Natural killer cell (primary cell): ENCODE measurements around the gene POLR2F. TPM values are rescaled to one million over a fixed set of nuclear protein-coding genes. Genes with fewer than 3 reads are reported as not detected.

Source experiments
- ATAC-seq, 3 donors: fragments of 150-1000 bp in 2 of 3; fragments of 200-7000 bp in 1 of 3; cut with Tn5 transposase; 1 replicate in 1 of 3; 2 replicates in 2 of 3; pipeline ENCODE4 v1.10.0; 2021; ENCODE audit warnings: mild to moderate bottlenecking in 2 of 3, moderate library complexity in 2 of 3
- DNase-seq, 2 donors: peaks; one replicate each; pipeline versions ENCODE4 v3.0.0 to v3.0.0-alpha.2; 2013 to 2021; ENCODE audit warnings: mixed read lengths in 1 of 2
- H3K27ac ChIP-seq: one replicate; pipeline ENCODE4 v1.5.1; 2013; ENCODE audit warnings: mild to moderate bottlenecking, low read length
- H3K27me3 ChIP-seq: one replicate; pipeline ENCODE4 v1.6.1; 2013; ENCODE audit warnings: low read length; ENCODE audit not compliant: control insufficient read depth, insufficient read depth
- H3K36me3 ChIP-seq: one replicate; pipeline ENCODE4 v1.6.1; 2013; ENCODE audit warnings: low read length; ENCODE audit not compliant: control insufficient read depth, insufficient read depth
- H3K4me1 ChIP-seq: one replicate; pipeline ENCODE4 v1.6.1; 2013; ENCODE audit warnings: low read length; ENCODE audit not compliant: control insufficient read depth, insufficient read depth
- H3K4me3 ChIP-seq: one replicate; pipeline ENCODE4 v1.5.1; 2013; ENCODE audit warnings: low read length
- H3K9me3 ChIP-seq: one replicate; pipeline ENCODE4 v1.6.1; 2013; ENCODE audit warnings: low read length; ENCODE audit not compliant: control insufficient read depth, insufficient read depth
- H3K27ac Mint-ChIP-seq, 2 donors: one replicate each; pipeline ENCODE4 v1.8.0; 2022; ENCODE audit warnings: mild to moderate bottlenecking in 2 of 2, mixed read lengths in 2 of 2, moderate library complexity in 1 of 2
- H3K27me3 Mint-ChIP-seq, 2 donors: one replicate each; pipeline ENCODE4 v1.8.0; 2022; ENCODE audit warnings: low read depth in 2 of 2, mixed read lengths in 2 of 2
- H3K36me3 Mint-ChIP-seq: one replicate; pipeline ENCODE4 v1.8.0; 2022; ENCODE audit warnings: mixed read lengths
- H3K4me1 Mint-ChIP-seq, 2 donors: one replicate each; pipeline ENCODE4 v1.8.0; 2022; ENCODE audit warnings: mixed read lengths in 2 of 2
- H3K4me3 Mint-ChIP-seq: one replicate; pipeline ENCODE4 v1.8.0; 2022; ENCODE audit warnings: mild to moderate bottlenecking, moderate library complexity, mixed read lengths
- H3K9me3 Mint-ChIP-seq, 2 donors: one replicate each; pipeline ENCODE4 v1.8.0; 2022; ENCODE audit warnings: mixed read lengths in 2 of 2
- CTCF ChIP-seq: fragments of 200-600 bp; IDR thresholded peaks from one replicate; pipeline ENCODE4 v1.8.0; 2022; ENCODE audit warnings: antibody characterized with exemption
- WGBS: methylation state at CpG from one replicate; pipeline ENCODE4 v1.1.7; 2013; ENCODE audit warnings: missing lambda C conversion rate; ENCODE audit not compliant: insufficient coverage; 5-methylcytosine and 5-hydroxymethylcytosine counted together
- intact Hi-C: fragments of 100-400 bp; cut with micrococcal nuclease; formaldehyde crosslinking; loops from one replicate; pipeline ENCODE4 v1.14.2; 2022
- total RNA-seq, 4 donors: library from RNA; stranded (reverse); fragments of 120-200 nt in 1 of 4; gene quantifications; one replicate each; pipeline versions ENCODE4 v1.2.3 to v1.2.4, GENCODE V29; 2013 to 2022

The POLR2F gene
- total RNA-seq, 3 donors from 2014 or later (not counting 1 experiment from before 2014, with no cell fraction given) = 38.7 to 40.6 (median 38.8) TPM

DNA sequence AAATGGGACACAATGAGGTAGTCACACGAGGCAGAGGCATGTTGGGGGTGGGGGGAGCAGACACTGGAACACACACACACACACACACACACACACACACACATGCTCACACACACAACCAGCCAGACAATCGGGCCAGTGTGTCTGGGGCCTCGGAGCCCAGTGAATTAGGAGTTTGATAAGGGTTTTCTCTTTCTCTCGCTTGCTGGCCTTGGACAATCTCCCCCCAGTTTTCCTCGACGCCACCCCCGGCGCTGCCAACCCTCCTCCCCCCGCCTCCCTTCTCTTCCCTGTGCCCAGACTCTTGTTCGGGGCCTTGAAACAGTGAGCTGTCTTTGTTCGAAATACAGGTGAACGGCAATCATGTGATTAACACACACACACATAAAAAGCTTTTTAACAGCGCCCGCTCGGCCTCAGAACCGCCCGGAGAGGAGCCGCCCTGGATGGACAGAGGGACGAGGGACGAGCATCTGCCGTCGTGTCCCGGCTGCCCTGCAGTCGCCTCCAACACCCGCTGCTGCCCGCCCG lies 32.3 kb downstream of the POLR2F start:
- no peaks in the 10 kb centered on the region for H3K9me3 Mint-ChIP-seq

GRCh38 chr22:37986371-37986770 lies 32.9 kb downstream of the POLR2F start:
- no peak overlapping the region for H3K4me3 Mint-ChIP-seq
- H3K27ac Mint-ChIP-seq = no peak overlapping the region
- intact Hi-C loops = no loop called here
- Histone ChIP-seq H3K4me3 (no peak overlapping the region), H3K9me3 (no peaks in the 10 kb centered on the region), H3K27ac (no peak overlapping the region), H3K36me3 (peaks cover 4% of the 10 kb centered on the region), H3K27me3 (no peaks in the 10 kb centered on the region), H3K4me1 (no peaks in the 10 kb centered on the region)
- DNase-seq (no peak), ATAC-seq (no peak)
- H3K4me1 Mint-ChIP-seq = peaks cover 0 to 8% of the 10 kb centered on the region in 2 donors
- no peaks in the 10 kb centered on the region for H3K9me3 Mint-ChIP-seq
- WGBS = 70% methylated on average over 2 of the region's 7 CpGs
- no peaks in the 10 kb centered on the region for H3K27me3 Mint-ChIP-seq
- no peaks in the 10 kb centered on the region for H3K36me3 Mint-ChIP-seq
- TF ChIP-seq CTCF = no peak

More for the DNA sequence above, 32.3 kb downstream of the POLR2F start:
- no peak for TF ChIP-seq CTCF
- no peak overlapping the region for H3K4me3 ChIP-seq
- no peaks in the 10 kb centered on the region for H3K27me3 ChIP-seq
- H3K36me3 ChIP-seq = peaks cover 4% of the 10 kb centered on the region
- peak overlapping the region in 1 of 2 donors; percentile 44 for H3K27ac Mint-ChIP-seq
- intact Hi-C loops = no loop called here
- no peak overlapping the region for H3K4me3 Mint-ChIP-seq
- ATAC-seq (no peak), DNase-seq (no peak)
- no peak overlapping the region for H3K27ac ChIP-seq
- no peaks in the 10 kb centered on the region for H3K9me3 ChIP-seq
- 95% methylated on average over 24 of the region's 27 CpGs for WGBS
- peaks cover 0 to 8% of the 10 kb centered on the region in 2 donors for H3K4me1 Mint-ChIP-seq
- H3K36me3 Mint-ChIP-seq = no peaks in the 10 kb centered on the region
- no peaks in the 10 kb centered on the region for H3K4me1 ChIP-seq
- no peaks in the 10 kb centered on the region for H3K27me3 Mint-ChIP-seq

GRCh38 chr22:37989146-37990045 lies 35.9 kb downstream of the POLR2F start:
- no peak for TF ChIP-seq CTCF
- Histone ChIP-seq H3K27ac (no peak overlapping the region), H3K4me3 (no peak overlapping the region), H3K4me1 (peaks cover 23% of the 10 kb centered on the region), H3K9me3 (no peaks in the 10 kb centered on the region), H3K36me3 (peaks cover 4% of the 10 kb centered on the region), H3K27me3 (no peaks in the 10 kb centered on the region)
- Mint-ChIP-seq H3K27me3 (no peaks in the 10 kb centered on the region), H3K9me3 (no peaks in the 10 kb centered on the region), H3K4me3 (no peak overlapping the region), H3K4me1 (peaks cover 17 to 22% of the 10 kb centered on the region in 2 donors), H3K36me3 (no peaks in the 10 kb centered on the region), H3K27ac (no peak overlapping the region)
- WGBS = 94% methylated on average over 14 of the region's 14 CpGs
- intact Hi-C loops = no loop called here
- ATAC-seq = no peak
- no peak for DNase-seq
